Subcutaneous adipose tissue (tissue), 4 donors: ENCODE data around the gene IRF2BP1. TPM values are rescaled to one million over a fixed set of nuclear protein-coding genes. Genes with fewer than 3 reads are reported as not detected.

Source experiments
- total RNA-seq, 4 donors: library from RNA; depleted of rRNA; stranded (reverse); fragments of >200 nt; gene quantifications; one replicate each; pipeline ENCODE4 v1.1.0, GENCODE V29; 2016
- TF ChIP-seq, protein P1 (sequence below): fragments of 450-650 bp; IDR thresholded peaks from one replicate; pipeline ENCODE4 v1.5.1; 2016; ENCODE audit warnings: low read depth, mild to moderate bottlenecking, control low read depth, antibody characterized with exemption, moderate library complexity

The IRF2BP1 gene
- total RNA-seq, 4 donors from 2014 or later, result 2.9 to 24.5 (median 10.9) TPM

DNA sequence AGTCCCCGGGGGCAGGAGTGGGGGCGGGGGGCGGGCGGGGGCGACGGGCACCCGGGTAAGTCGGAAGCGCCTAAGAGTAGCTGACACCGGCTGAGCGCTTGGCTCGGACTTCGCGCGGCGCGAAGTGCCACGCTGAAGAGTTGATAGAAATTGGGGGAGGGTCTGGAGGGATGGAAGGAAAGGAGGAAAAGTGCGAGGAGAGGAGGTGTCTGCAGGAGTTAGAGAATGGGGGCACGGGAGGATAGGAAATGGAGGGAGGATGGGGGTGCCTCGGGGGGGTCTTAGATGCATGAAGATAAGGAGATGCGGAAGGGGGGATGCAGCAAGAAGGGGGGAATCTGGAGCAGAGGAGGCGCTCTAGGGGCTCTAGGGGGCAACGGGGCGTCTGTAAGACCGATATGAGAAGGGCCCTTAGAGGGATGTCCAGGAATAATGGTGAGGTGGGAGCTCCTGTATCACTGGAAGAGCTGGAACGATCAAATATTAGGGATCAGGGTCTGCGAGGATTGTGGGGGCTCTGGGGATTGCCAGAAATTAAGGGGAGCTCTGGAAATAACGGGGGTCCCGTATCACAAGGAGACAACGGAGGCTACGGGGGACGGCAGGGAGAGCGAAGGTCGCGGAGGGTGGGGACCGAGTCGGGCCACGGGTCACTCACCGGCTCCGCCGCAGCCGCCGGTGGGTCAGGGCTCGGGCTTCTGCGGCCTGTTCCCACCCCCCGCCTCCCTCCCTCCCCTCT is 16.1 kb upstream of the IRF2BP1 start, which contains the start of gene MYPOP:
MYPOP (minus strand) TSS at position 702 of the 739 bp plus-strand sequence. CDS start 840 bp downstream, outside the sequence.
- TF ChIP-seq, protein P1, sequence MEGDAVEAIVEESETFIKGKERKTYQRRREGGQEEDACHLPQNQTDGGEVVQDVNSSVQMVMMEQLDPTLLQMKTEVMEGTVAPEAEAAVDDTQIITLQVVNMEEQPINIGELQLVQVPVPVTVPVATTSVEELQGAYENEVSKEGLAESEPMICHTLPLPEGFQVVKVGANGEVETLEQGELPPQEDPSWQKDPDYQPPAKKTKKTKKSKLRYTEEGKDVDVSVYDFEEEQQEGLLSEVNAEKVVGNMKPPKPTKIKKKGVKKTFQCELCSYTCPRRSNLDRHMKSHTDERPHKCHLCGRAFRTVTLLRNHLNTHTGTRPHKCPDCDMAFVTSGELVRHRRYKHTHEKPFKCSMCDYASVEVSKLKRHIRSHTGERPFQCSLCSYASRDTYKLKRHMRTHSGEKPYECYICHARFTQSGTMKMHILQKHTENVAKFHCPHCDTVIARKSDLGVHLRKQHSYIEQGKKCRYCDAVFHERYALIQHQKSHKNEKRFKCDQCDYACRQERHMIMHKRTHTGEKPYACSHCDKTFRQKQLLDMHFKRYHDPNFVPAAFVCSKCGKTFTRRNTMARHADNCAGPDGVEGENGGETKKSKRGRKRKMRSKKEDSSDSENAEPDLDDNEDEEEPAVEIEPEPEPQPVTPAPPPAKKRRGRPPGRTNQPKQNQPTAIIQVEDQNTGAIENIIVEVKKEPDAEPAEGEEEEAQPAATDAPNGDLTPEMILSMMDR, result no peak

DNA sequence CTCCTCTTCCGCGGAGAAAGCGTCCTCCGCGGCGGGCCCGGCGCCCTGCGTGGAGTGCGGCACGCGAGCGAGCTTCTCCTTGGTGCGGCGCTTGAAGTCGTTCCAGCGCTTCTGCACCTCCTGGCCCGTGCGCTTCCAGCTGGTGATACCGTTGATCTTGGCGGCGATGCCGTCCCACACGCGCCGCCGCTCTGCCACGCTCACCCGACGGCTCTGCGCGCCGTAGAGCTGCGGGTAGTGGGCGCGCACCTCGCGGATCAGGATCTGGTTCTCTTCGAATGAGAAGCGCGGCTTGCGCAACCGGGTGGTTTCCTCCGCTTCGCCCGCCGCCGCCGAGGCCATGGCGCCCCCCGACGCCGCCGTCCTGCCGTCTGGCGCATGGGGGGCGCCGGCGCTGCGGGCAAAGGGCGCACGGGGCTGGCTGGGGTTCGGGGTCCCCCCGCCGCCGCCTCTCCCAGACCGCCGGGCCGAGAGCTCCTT is 15.5 kb upstream of the IRF2BP1 start:
- TF ChIP-seq, protein P1, result no peak

DNA sequence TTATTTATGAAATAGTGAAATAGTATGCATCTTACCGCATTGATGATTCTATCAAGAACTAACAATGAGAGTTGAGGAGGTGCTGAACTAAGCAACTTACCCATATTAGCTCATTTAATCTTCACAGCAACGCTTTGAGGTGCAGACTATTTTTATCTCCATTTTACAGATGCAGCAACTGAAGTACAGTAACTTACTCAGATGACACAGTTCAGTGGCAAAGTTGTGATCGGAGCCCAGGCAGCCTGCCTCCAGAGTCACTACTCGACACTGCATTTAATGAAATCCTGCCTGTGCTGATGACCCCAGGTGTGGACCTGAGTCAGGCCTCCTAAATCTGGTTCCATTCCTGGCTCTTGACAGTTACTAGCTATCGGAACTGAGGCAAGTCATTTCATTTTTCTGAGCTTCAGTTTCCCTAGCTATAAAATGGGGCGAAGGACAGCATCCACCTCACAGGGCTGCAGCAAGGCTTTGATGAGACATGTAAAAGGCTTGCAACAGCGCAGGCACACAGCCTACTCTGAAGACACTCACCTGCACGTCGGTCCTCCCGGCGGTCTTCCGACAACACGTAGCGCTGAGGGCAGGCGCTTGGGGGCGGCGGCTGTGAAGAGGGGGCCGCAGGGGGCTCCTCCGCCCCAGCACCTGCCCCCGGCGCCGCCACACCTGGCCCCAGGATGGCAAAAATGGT is 14.9 kb upstream of the IRF2BP1 start:
- TF ChIP-seq, protein P1, result no peak

DNA sequence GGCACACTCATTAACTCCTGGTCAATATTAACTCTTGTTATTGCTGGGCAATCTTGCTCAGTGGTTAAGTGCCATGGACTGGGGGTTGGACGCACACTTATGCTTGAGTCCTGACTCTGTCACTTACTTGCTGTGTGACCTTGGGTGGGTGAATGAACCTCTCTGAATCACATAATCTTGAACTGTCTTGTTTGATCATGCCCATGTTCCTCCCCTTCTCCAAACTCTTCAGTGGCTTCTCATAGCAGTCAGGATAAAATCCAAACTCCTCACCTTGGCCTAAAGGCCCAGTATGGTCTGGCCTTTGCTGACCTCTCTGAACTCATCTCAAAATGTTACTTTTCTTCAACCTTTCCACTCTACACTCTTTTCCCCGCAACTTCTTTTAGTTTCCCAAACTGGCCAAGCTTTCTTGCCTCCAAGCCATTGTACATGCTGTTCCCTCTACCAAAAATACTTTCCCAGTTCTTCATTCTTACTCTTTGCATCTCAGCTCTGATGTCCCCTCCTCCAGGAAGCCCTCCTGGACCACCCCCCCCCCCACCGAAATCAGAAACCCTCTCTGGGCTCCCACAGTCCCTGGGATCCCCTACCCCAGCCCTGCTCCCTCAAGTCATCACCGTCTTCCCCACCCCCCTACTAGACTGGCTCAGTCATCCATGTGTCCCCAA is 14.1 kb upstream of the IRF2BP1 start:
- TF ChIP-seq, protein P1, result no peak

DNA sequence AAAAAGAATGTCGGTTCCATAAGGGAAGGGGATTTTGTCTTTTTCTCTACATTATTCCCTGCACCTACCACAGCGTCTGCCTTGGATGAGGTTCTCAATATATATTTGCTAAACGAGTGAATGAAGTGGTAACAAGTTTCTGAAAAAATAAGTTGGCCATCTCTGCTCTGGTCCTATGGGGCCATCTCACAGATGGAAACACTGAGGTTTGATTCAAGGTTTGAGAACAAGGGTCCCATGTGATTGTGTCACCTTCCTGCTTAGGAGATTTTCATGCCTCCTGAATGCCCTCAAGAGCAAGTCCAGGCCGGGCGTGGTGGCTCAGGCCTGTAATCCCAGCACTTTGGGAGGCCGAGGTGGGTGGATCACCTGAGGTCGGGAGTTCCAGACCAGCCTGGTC is 13.3 kb upstream of the IRF2BP1 start:
- TF ChIP-seq, protein P1, result no peak

DNA sequence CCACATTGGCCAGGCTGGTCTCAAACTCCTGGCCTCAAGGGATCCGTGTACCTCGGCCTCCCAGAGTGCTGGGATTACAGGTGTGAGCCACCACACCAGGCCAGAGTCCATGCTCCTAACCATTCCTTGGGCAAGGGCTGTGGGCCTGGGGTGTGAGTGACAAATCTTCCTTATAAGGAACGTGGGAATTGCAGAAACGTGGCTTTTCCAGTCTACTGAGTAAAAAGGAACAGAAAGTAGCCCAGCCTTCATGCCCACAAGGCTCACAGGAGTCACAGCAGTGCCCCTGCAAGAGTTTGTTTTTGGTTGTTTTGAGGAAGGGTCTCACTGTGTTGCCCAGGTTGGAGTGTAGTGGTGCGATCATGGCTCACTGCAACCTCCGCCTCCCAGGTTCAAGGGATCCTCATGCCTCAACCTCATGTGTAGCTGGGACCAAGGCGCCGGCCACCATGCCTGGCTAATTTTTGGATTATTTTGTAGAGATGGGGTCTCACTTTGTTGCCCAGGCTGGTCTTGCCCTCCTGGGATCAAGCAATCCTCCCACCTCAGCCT is 11.4 kb upstream of the IRF2BP1 start:
- TF ChIP-seq, protein P1, result no peak

DNA sequence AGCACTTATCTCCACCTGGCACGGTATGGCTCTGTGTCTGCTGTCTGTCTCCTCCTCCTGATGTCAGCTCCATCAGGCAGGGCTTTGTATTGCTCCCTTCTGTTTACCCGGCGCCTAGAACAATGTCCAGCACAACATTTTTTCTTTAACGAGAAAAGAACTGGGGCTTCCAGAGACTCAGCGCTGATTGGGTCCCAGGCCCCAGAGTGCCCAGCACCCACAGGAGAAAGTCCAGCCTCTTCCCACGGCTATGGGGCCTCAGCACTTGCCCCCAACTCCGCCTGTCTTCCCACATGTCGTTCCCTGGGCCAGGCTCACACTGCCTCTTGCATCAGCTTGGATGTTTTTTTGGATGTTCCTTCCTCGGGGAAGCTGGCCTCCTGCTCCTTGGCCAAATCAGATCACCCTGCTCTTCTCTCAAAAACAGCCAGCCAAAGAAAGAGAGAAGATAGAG is 9.6 kb upstream of the IRF2BP1 start:
- TF ChIP-seq, protein P1, result no peak
